Measurements from ENCODE around the gene WAPL. TPM values are rescaled to one million over a fixed set of nuclear protein-coding genes. Genes with fewer than 3 reads are reported as not detected.

Gene WAPL
- total RNA-seq, 2 experiments from 2014 or later, result 34.3 TPM

- Histone ChIP-seq H3K9me3 (ENCODE audit: control insufficient read depth in 1 of 2, insufficient read depth in 1 of 2, low read length in 2 of 2) (no peaks in the 10 kb centered on the region), H3K4me3 (ENCODE audit: low read length) (peak overlapping the region; percentile 88), H3K4me1 (ENCODE audit: insufficient read depth, low read length) (peaks cover 30% of the 10 kb centered on the region), H3K27ac (ENCODE audit: low read depth in 1 of 2, low read length in 2 of 2) (peak overlapping the region in 1 of 2 donors; percentile 49), H3K27me3 (ENCODE audit: control insufficient read depth in 1 of 2, insufficient read depth in 2 of 2, low read length in 2 of 2) (no peaks in the 10 kb centered on the region), H3K36me3 (ENCODE audit: insufficient read depth, low read length) (no peaks in the 10 kb centered on the region)
- no peaks in the 10 kb centered on the region for H3K9me3 Mint-ChIP-seq
- peak in 1 of 14 experiments; percentile 1 for DNase-seq
- H3K27me3 Mint-ChIP-seq, result no peaks in the 10 kb centered on the region
- ATAC-seq (ENCODE audit: poor library complexity), result no peak
- ChIA-PET POLR2A (interaction anchor here (0.8 to 5.0 kb wide), 16 partner anchors 10 to 312 kb away, joined by 3 to 131 read pairs (median 7); partner anchors contain the start of gene WAPL), CTCF (interaction anchor here (0.7 to 5.1 kb wide), 20 partner anchors 8 to 185 kb away, joined by 3 to 58 read pairs (median 4); no protein-coding TSS in a partner anchor)
- H3K36me3 Mint-ChIP-seq (ENCODE audit: low read depth), result peaks cover 3% of the 10 kb centered on the region
- peak overlapping the region; percentile 88 for H3K4me3 Mint-ChIP-seq
- intact Hi-C loops (cut with DNase I, micrococcal nuclease), result loop anchor here in 1 of 2 experiments (1.0 kb wide), 2 partner anchors 122 to 186 kb away; partner anchors contain the start of gene WAPL
- H3K27ac Mint-ChIP-seq, result peak overlapping the region; percentile 90
- peaks cover 28% of the 10 kb centered on the region for H3K4me1 Mint-ChIP-seq (ENCODE audit: low read depth)
- TF ChIP-seq CTCF (IDR thresholded peaks at IDR 0.05), result no peak
Measured at GRCh38 chr10:86399514-86399878, 122.1 kb downstream of the WAPL start.

- Mint-ChIP-seq H3K27ac (no peak overlapping the region), H3K27me3 (no peaks in the 10 kb centered on the region), H3K4me1 (ENCODE audit: low read depth) (peaks cover 20% of the 10 kb centered on the region), H3K9me3 (no peaks in the 10 kb centered on the region), H3K4me3 (no peak overlapping the region), H3K36me3 (ENCODE audit: low read depth) (peaks cover 3% of the 10 kb centered on the region)
- intact Hi-C loops (cut with DNase I, micrococcal nuclease), result no loop called here
- H3K9me3 ChIP-seq (ENCODE audit: control insufficient read depth in 1 of 2, insufficient read depth in 1 of 2, low read length in 2 of 2), result no peaks in the 10 kb centered on the region
- no peak overlapping the region for H3K4me3 ChIP-seq (ENCODE audit: low read length)
- ChIA-PET POLR2A (no interaction called here), CTCF (interaction anchor here (1.5 kb wide), 1 partner anchor 188 kb away, joined by 6 read pairs; no protein-coding TSS in a partner anchor)
- no peaks in the 10 kb centered on the region for H3K27me3 ChIP-seq (ENCODE audit: control insufficient read depth in 1 of 2, insufficient read depth in 2 of 2, low read length in 2 of 2)
- no peak for DNase-seq
- no peak for TF ChIP-seq CTCF (IDR thresholded peaks at IDR 0.05)
- H3K4me1 ChIP-seq (ENCODE audit: insufficient read depth, low read length), result peaks cover 24% of the 10 kb centered on the region
- ATAC-seq (ENCODE audit: poor library complexity), result no peak
- H3K36me3 ChIP-seq (ENCODE audit: insufficient read depth, low read length), result no peaks in the 10 kb centered on the region
- H3K27ac ChIP-seq (ENCODE audit: low read depth in 1 of 2, low read length in 2 of 2), result no peak overlapping the region
Measured at GRCh38 chr10:86397120-86397519, 124.5 kb downstream of the WAPL start.

GRCh38 chr10:86393862-86394455 lies 127.6 kb downstream of the WAPL start:
- H3K4me3 Mint-ChIP-seq, result no peak overlapping the region
- H3K36me3 Mint-ChIP-seq (ENCODE audit: low read depth), result no peaks in the 10 kb centered on the region
- Histone ChIP-seq H3K4me3 (ENCODE audit: low read length) (no peak overlapping the region), H3K36me3 (ENCODE audit: insufficient read depth, low read length) (no peaks in the 10 kb centered on the region), H3K27me3 (ENCODE audit: control insufficient read depth in 1 of 2, insufficient read depth in 2 of 2, low read length in 2 of 2) (peaks cover 2 to 5% of the 10 kb centered on the region in 2 experiments), H3K27ac (ENCODE audit: low read depth in 1 of 2, low read length in 2 of 2) (no peak overlapping the region), H3K4me1 (ENCODE audit: insufficient read depth, low read length) (peaks cover 11% of the 10 kb centered on the region), H3K9me3 (ENCODE audit: control insufficient read depth in 1 of 2, insufficient read depth in 1 of 2, low read length in 2 of 2) (no peaks in the 10 kb centered on the region)
- no peak overlapping the region for H3K27ac Mint-ChIP-seq
- POLR2A ChIA-PET, result no interaction called here
- CTCF ChIA-PET, result interaction anchor here (0.6 kb wide), 1 partner anchor 1870 kb away, joined by 4 read pairs; no protein-coding TSS in a partner anchor
- H3K4me1 Mint-ChIP-seq (ENCODE audit: low read depth), result peaks cover 10% of the 10 kb centered on the region
- DNase-seq (no peak), ATAC-seq (ENCODE audit: poor library complexity) (peak; percentile 51)
- no peak for TF ChIP-seq CTCF (IDR thresholded peaks at IDR 0.05)
- H3K9me3 Mint-ChIP-seq, result no peaks in the 10 kb centered on the region
- H3K27me3 Mint-ChIP-seq, result peaks cover 21% of the 10 kb centered on the region
- intact Hi-C loops (cut with DNase I, micrococcal nuclease), result no loop called here

Measured in CD4-positive, alpha-beta T cell (primary cell).